Measurements from ENCODE around the gene ATAD2B.

The ATAD2B gene

DNA sequence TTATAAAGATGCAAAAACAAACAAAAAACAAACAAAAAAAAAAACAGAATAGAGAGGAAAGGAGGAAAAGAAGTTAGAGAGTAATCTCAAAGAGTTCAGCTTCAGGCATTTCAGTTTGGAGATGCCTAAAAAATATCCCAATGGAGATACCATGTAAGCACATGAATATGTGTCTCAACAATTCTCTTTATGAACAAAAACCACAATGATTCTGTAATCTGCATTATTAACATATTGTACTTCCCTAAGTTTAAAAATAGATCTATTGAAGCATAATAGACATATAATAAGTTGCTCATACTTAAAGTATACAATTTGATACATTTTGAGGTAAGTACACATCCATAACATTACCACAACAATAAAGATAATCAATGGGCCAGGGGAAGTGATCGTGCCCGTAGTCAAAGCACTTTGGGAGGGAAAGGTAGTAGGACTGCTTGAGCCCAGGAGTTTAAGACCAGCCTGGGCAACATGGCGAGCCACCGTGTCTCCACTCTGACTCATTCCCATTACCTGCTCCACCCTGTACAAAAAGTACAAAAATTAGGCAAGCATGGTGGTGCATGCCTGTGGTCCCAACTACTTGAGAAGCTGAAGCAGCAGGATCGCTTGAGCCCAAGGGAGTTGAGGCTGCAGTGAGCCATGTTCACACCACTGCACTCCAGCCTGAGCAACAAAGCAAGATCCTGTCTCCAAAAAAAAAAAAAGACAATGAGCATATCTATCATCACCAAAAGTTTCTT is 158.9 kb downstream of the ATAD2B start:
- Histone ChIP-seq H2BK12ac (ENCODE audit: low read length) (no peak overlapping the region), H4K12ac (ENCODE audit: low read depth, low read length) (no peak overlapping the region), H3K4me3 (ENCODE audit: low read depth, low read length) (no peak overlapping the region), H3K9ac (ENCODE audit: low read length) (no peak overlapping the region), H4K91ac (ENCODE audit: low read depth, low read length) (no peak overlapping the region), H3K9me3 (ENCODE audit: insufficient read depth, low read depth, low read length) (no peaks in the 10 kb centered on the region), H3K36me3 (ENCODE audit: control insufficient read depth in 1 of 2, insufficient read depth in 2 of 2, low read length in 2 of 2) (peaks cover 5 to 6% of the 10 kb centered on the region in 2 experiments), H3K27me3 (ENCODE audit: insufficient read depth, low read length) (no peaks in the 10 kb centered on the region), H3K23ac (ENCODE audit: low read length) (no peak overlapping the region), H2AFZ (ENCODE audit: insufficient read depth, low read length, poor library complexity) (no peak overlapping the region), H2AK5ac (ENCODE audit: low read length) (no peak overlapping the region), H3K27ac (ENCODE audit: low read depth, low read length) (no peak overlapping the region), H2BK5ac (ENCODE audit: low read depth, low read length, poor library complexity) (no peak overlapping the region), H3K79me2 (ENCODE audit: control insufficient read depth, insufficient read depth, low read length, poor library complexity) (no peaks in the 10 kb centered on the region), H3K14ac (ENCODE audit: low read length) (no peak overlapping the region), H2BK120ac (ENCODE audit: insufficient read depth, low read length, poor library complexity) (no peak overlapping the region), H3K4ac (ENCODE audit: low read depth, low read length) (no peak overlapping the region), H3K79me1 (ENCODE audit: low read length) (no peaks in the 10 kb centered on the region), H3K4me1 (ENCODE audit: control insufficient read depth in 1 of 2, insufficient read depth in 2 of 2, low read length in 2 of 2) (no peaks in the 10 kb centered on the region), H4K8ac (ENCODE audit: low read depth, low read length) (no peak overlapping the region), H3K18ac (ENCODE audit: low read length) (no peak overlapping the region), H3K4me2 (ENCODE audit: low read length) (no peak overlapping the region)
- peak; percentile 79 to 81 for DNase-seq
- no CpG with 5 or more reads among the region's 5 CpGs for WGBS (ENCODE audit: extremely low coverage, insufficient coverage, insufficient read length)

DNA sequence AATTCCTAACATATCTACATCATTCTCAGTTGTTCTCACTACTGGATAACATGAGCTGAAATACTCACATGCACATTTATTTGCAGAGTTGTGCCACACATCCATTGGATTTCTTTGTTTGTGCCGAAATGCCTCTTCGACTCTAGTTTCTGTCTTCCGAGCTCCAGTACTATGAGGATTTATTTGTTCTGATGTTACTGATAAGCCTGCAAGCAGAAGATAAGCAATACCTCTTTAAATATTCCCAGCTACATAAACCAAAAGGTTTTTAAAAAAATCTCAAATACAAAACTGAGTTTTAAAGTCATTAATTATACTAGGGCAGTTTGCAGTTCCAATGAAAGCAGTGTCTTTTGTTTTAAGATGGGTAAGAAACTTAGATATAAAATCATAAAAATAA is 164.8 kb downstream of the ATAD2B start:
- Histone ChIP-seq H4K91ac (ENCODE audit: low read depth, low read length) (no peak overlapping the region), H3K4me2 (ENCODE audit: low read length) (no peak overlapping the region), H2AFZ (ENCODE audit: insufficient read depth, low read length, poor library complexity) (no peak overlapping the region), H3K4ac (ENCODE audit: low read depth, low read length) (no peak overlapping the region), H3K14ac (ENCODE audit: low read length) (no peak overlapping the region), H3K36me3 (ENCODE audit: control insufficient read depth in 1 of 2, insufficient read depth in 2 of 2, low read length in 2 of 2) (peaks cover 4 to 5% of the 10 kb centered on the region in 2 experiments), H3K9me3 (ENCODE audit: insufficient read depth, low read depth, low read length) (no peaks in the 10 kb centered on the region), H3K23ac (ENCODE audit: low read length) (no peak overlapping the region), H2AK5ac (ENCODE audit: low read length) (no peak overlapping the region), H3K4me3 (ENCODE audit: low read depth, low read length) (no peak overlapping the region), H3K27ac (ENCODE audit: low read depth, low read length) (no peak overlapping the region), H3K79me1 (ENCODE audit: low read length) (no peaks in the 10 kb centered on the region), H3K4me1 (ENCODE audit: control insufficient read depth in 1 of 2, insufficient read depth in 2 of 2, low read length in 2 of 2) (peaks cover 0 to 2% of the 10 kb centered on the region in 2 experiments), H2BK12ac (ENCODE audit: low read length) (no peak overlapping the region), H3K27me3 (ENCODE audit: insufficient read depth, low read length) (no peaks in the 10 kb centered on the region), H2BK5ac (ENCODE audit: low read depth, low read length, poor library complexity) (no peak overlapping the region), H2BK120ac (ENCODE audit: insufficient read depth, low read length, poor library complexity) (no peak overlapping the region), H3K79me2 (ENCODE audit: control insufficient read depth, insufficient read depth, low read length, poor library complexity) (no peaks in the 10 kb centered on the region), H4K12ac (ENCODE audit: low read depth, low read length) (no peak overlapping the region), H3K9ac (ENCODE audit: low read length) (no peak overlapping the region), H3K18ac (ENCODE audit: low read length) (no peak overlapping the region), H4K8ac (ENCODE audit: low read depth, low read length) (no peak overlapping the region)
- no peak for DNase-seq
- WGBS (ENCODE audit: extremely low coverage, insufficient coverage, insufficient read length), result no CpG with 5 or more reads among the region's 3 CpGs

DNA sequence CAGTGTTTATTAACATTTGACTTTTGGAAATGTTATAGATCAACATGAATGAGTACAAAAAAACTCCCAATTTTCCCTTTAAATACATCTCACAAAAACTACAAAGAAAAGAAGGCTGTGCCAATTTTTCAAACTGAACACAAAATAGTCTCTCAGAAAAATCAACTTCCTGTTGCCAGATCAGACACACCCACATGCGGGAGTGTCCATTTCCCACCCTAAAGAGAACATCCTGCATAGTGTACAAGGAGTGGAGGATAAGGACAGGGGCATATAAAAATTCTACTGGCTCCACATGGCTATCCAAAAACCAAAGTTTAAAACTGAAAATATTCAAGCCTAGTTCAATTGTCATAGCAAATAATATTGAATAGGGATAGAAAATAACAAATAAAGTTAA is 165.3 kb downstream of the ATAD2B start:
- Histone ChIP-seq H3K4ac (ENCODE audit: low read depth, low read length) (no peak overlapping the region), H3K23ac (ENCODE audit: low read length) (no peak overlapping the region), H3K4me1 (ENCODE audit: control insufficient read depth in 1 of 2, insufficient read depth in 2 of 2, low read length in 2 of 2) (peaks cover 0 to 2% of the 10 kb centered on the region in 2 experiments), H2BK12ac (ENCODE audit: low read length) (no peak overlapping the region), H2BK120ac (ENCODE audit: insufficient read depth, low read length, poor library complexity) (no peak overlapping the region), H3K27me3 (ENCODE audit: insufficient read depth, low read length) (no peaks in the 10 kb centered on the region), H2BK5ac (ENCODE audit: low read depth, low read length, poor library complexity) (no peak overlapping the region), H3K4me2 (ENCODE audit: low read length) (no peak overlapping the region), H3K9ac (ENCODE audit: low read length) (no peak overlapping the region), H4K91ac (ENCODE audit: low read depth, low read length) (no peak overlapping the region), H2AK5ac (ENCODE audit: low read length) (no peak overlapping the region), H3K36me3 (ENCODE audit: control insufficient read depth in 1 of 2, insufficient read depth in 2 of 2, low read length in 2 of 2) (peaks cover 4% of the 10 kb centered on the region in 2 experiments), H3K18ac (ENCODE audit: low read length) (no peak overlapping the region), H4K8ac (ENCODE audit: low read depth, low read length) (no peak overlapping the region), H3K27ac (ENCODE audit: low read depth, low read length) (no peak overlapping the region), H3K4me3 (ENCODE audit: low read depth, low read length) (no peak overlapping the region), H4K12ac (ENCODE audit: low read depth, low read length) (no peak overlapping the region), H2AFZ (ENCODE audit: insufficient read depth, low read length, poor library complexity) (no peak overlapping the region), H3K79me1 (ENCODE audit: low read length) (no peaks in the 10 kb centered on the region), H3K9me3 (ENCODE audit: insufficient read depth, low read depth, low read length) (no peaks in the 10 kb centered on the region), H3K14ac (ENCODE audit: low read length) (no peak overlapping the region), H3K79me2 (ENCODE audit: control insufficient read depth, insufficient read depth, low read length, poor library complexity) (no peaks in the 10 kb centered on the region)
- no CpG with 5 or more reads among the region's 1 CpG for WGBS (ENCODE audit: extremely low coverage, insufficient coverage, insufficient read length)
- no peak for DNase-seq

DNA sequence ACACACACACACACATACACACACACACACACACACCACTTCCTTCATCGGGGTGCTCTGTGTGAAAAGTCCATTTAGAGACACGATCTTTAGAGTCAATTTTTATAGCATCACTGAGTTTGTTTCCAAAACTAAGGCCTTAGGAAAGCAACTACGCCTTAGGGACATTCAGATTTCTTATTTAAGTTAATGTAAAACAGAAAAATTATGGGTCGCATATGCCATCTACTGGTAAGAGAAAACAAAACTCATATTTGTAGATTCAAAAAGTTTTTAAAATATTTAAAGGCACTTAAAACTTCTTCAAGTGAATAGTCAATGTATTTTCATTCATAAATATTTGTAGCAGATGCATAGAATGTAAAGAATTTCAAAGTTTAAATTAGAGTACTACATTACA is 166.2 kb downstream of the ATAD2B start:
- no peak overlapping the region for H2AK5ac ChIP-seq (ENCODE audit: low read length)
- DNase-seq, result peak in 1 of 2 donors; percentile 63
- H3K4ac ChIP-seq (ENCODE audit: low read depth, low read length), result no peak overlapping the region
- no peak overlapping the region for H3K27ac ChIP-seq (ENCODE audit: low read depth, low read length)
- peaks cover 4% of the 10 kb centered on the region in 2 experiments for H3K36me3 ChIP-seq (ENCODE audit: control insufficient read depth in 1 of 2, insufficient read depth in 2 of 2, low read length in 2 of 2)
- no peak overlapping the region for H3K23ac ChIP-seq (ENCODE audit: low read length)
- H2BK5ac ChIP-seq (ENCODE audit: low read depth, low read length, poor library complexity), result no peak overlapping the region
- no peak overlapping the region for H4K12ac ChIP-seq (ENCODE audit: low read depth, low read length)
- H3K4me1 ChIP-seq (ENCODE audit: control insufficient read depth in 1 of 2, insufficient read depth in 2 of 2, low read length in 2 of 2), result peaks cover 0 to 2% of the 10 kb centered on the region in 2 experiments
- no peak overlapping the region for H2BK12ac ChIP-seq (ENCODE audit: low read length)
- no peaks in the 10 kb centered on the region for H3K79me2 ChIP-seq (ENCODE audit: control insufficient read depth, insufficient read depth, low read length, poor library complexity)
- no peak overlapping the region for H3K14ac ChIP-seq (ENCODE audit: low read length)
- no peaks in the 10 kb centered on the region for H3K79me1 ChIP-seq (ENCODE audit: low read length)
- no peak overlapping the region for H4K91ac ChIP-seq (ENCODE audit: low read depth, low read length)
- H3K27me3 ChIP-seq (ENCODE audit: insufficient read depth, low read length), result no peaks in the 10 kb centered on the region
- H4K8ac ChIP-seq (ENCODE audit: low read depth, low read length), result no peak overlapping the region
- no peak overlapping the region for H2BK120ac ChIP-seq (ENCODE audit: insufficient read depth, low read length, poor library complexity)
- H3K4me2 ChIP-seq (ENCODE audit: low read length), result no peak overlapping the region
- WGBS (ENCODE audit: extremely low coverage, insufficient coverage, insufficient read length), result no CpG with 5 or more reads among the region's 4 CpGs
- H3K9ac ChIP-seq (ENCODE audit: low read length), result no peak overlapping the region
- no peak overlapping the region for H2AFZ ChIP-seq (ENCODE audit: insufficient read depth, low read length, poor library complexity)
- no peak overlapping the region for H3K4me3 ChIP-seq (ENCODE audit: low read depth, low read length)
- no peaks in the 10 kb centered on the region for H3K9me3 ChIP-seq (ENCODE audit: insufficient read depth, low read depth, low read length)
- H3K18ac ChIP-seq (ENCODE audit: low read length), result no peak overlapping the region
